Esophagus squamous epithelium (tissue), 5 donors: ENCODE results near the gene CD6. TPM values are rescaled to one million over a fixed set of nuclear protein-coding genes. Genes with fewer than 3 reads are reported as not detected.

ENCODE experiments used
- DNase-seq: peaks from one replicate; lab custom pipeline; 2025; lab: John Stamatoyannopoulos, UW
- H3K27ac ChIP-seq, 4 donors: fragments of 200-600 bp; sonication (generic); one replicate each; pipeline ENCODE4 v1.5.1; 2016 to 2019; ENCODE audit warnings: mild to moderate bottlenecking in 1 of 4
- H3K27me3 ChIP-seq, 4 donors: fragments of 200-600 bp; sonication (generic); 1 replicate in 3 of 4; 2 replicates in 1 of 4; pipeline versions ENCODE4 v1.5.1 to v1.6.0; 2017 to 2021; ENCODE audit warnings: antibody characterized with exemption in 1 of 4
- H3K36me3 ChIP-seq, 3 donors: fragments of 200-600 bp; sonication (generic); one replicate each; pipeline ENCODE4 v1.5.1; 2016 to 2019
- H3K4me1 ChIP-seq, 3 donors: fragments of 200-600 bp; sonication (generic); one replicate each; pipeline ENCODE4 v1.5.1; 2017 to 2019
- H3K4me3 ChIP-seq, 4 donors: fragments of 200-600 bp; sonication (generic); 1 replicate in 3 of 4; 2 replicates in 1 of 4; pipeline ENCODE4 v1.5.1; 2016 to 2019; ENCODE audit warnings: mild to moderate bottlenecking in 2 of 4, moderate library complexity in 1 of 4
- H3K9me3 ChIP-seq, 3 donors: fragments of 200-600 bp; sonication (generic); one replicate each; pipeline ENCODE4 v1.5.1; 2016 to 2019
- POLR2A ChIP-seq, 4 donors: fragments of 450-650 bp; IDR thresholded peaks; one replicate each; pipeline ENCODE4 v1.6.1; 2017; ENCODE audit warnings: antibody characterized with exemption in 4 of 4, mild to moderate bottlenecking in 4 of 4, moderate library complexity in 3 of 4
- WGBS, 2 donors: methylation state at CpG; one replicate each; pipeline ENCODE4 v1.1.5; 2018; 5-methylcytosine and 5-hydroxymethylcytosine counted together
- intact Hi-C: fragments of 100-400 bp; cut with DNase I; formaldehyde crosslinking; loops from one replicate; pipeline ENCODE4 v1.15.0; 2022
- total RNA-seq, 4 donors: library from RNA; depleted of rRNA; stranded (reverse); fragments of >200 nt; gene quantifications; one replicate each; pipeline ENCODE4 v1.1.0, GENCODE V29; 2016
- TF ChIP-seq, protein P1 (sequence below), 6 experiments: fragments of 450-650 bp in 4 of 6; fragments of 200-600 bp in 2 of 6; sonication (generic) in 2 of 6; IDR thresholded peaks; one replicate each; pipeline ENCODE4 v1.5.1; 2016 to 2019; ENCODE audit warnings: antibody characterized with exemption in 6 of 6, mild to moderate bottlenecking in 4 of 6, moderate library complexity in 4 of 6
- donor health status: DM: yes; HTN: yes; CAD: no.

The CD6 gene
- total RNA-seq, 4 donors from 2014 or later, result 0.79 to 4.4 (median 1.4) TPM

DNA sequence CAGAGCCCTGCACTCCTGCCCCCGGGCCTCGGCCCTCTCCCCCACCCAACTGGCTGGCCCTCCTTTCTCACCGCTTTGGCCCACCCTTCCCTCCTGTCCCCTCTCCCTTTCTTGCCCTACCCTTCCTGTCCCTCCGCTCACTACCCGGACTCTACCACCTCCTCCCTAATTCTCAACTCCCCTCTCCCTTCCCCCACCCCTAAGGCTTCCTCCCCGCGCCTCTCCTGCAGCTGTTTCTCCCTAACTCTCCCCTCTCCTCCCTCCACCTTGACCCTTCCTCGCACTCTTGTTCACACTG is 19.9 kb upstream of the CD6 start:
- DNase-seq, result no peak
- TF ChIP-seq POLR2A (IDR thresholded peaks at IDR 0.05), result no peak
- TF ChIP-seq, protein P1, sequence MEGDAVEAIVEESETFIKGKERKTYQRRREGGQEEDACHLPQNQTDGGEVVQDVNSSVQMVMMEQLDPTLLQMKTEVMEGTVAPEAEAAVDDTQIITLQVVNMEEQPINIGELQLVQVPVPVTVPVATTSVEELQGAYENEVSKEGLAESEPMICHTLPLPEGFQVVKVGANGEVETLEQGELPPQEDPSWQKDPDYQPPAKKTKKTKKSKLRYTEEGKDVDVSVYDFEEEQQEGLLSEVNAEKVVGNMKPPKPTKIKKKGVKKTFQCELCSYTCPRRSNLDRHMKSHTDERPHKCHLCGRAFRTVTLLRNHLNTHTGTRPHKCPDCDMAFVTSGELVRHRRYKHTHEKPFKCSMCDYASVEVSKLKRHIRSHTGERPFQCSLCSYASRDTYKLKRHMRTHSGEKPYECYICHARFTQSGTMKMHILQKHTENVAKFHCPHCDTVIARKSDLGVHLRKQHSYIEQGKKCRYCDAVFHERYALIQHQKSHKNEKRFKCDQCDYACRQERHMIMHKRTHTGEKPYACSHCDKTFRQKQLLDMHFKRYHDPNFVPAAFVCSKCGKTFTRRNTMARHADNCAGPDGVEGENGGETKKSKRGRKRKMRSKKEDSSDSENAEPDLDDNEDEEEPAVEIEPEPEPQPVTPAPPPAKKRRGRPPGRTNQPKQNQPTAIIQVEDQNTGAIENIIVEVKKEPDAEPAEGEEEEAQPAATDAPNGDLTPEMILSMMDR (IDR thresholded peaks at IDR 0.05), result no peak
- WGBS, 2 donors, result 25 to 37% methylated on average over 6 to 8 of the region's 8 CpGs
- peak overlapping the region; percentile 22 to 69 (median 50) for H3K4me3 ChIP-seq
- no peaks in the 10 kb centered on the region for H3K9me3 ChIP-seq
- H3K27me3 ChIP-seq, result peaks cover 0 to 4% (median 0%) of the 10 kb centered on the region in 4 donors
- H3K27ac ChIP-seq, result peak overlapping the region; percentile 69 to 87 (median 85)
- peaks cover 16 to 62% (median 24%) of the 10 kb centered on the region in 3 donors for H3K4me1 ChIP-seq
- peaks cover 0 to under 1% (median 0%) of the 10 kb centered on the region in 3 donors for H3K36me3 ChIP-seq
- intact Hi-C loops, result no loop called here

DNA sequence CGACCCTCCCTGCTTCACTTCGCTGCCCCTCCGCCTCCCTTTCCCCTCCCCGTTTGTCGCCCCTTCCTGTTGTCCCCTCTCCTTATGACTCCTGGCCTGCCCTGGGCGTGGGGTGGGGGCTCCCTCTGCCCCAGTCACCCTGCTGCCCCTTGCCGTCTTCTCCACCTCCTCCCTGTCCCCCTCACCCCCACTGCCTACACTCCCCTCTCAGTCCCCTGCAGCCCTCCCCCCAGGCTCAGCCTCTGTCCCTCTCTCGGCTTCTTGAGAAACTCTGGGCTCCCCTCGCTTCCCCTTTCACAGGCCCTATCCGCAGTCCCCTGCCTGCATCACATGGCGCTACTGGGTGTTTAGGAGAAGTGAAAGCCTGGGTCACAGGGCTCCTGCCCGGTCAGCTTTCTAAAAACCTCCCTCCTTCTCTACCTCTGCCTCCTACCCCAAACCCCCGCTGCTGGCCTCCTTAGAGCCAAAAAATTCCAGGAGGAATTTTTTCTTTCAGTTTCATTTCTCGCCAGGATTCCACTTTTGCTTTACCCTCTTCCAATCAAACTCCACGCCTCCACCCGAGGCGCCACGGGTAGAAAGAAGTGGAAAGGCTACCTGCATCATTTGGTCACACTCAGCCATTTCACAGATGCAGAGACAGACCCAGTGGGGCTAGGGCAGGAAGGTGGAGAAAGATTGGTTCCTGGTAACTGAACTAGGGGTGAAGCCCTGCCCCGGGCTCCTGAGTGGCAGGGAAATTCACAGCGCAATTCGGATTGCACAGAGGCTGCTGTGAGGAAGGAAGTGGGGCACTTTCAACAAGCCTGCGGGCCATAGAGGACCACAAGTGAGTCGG is 19.4 kb upstream of the CD6 start, which contains the start of gene SLC15A3:
TSS of gene SLC15A3 (minus strand) at position 273 of the 838 bp plus-strand sequence. CDS start 625 bp downstream, outside the sequence.
- Histone ChIP-seq H3K36me3 (no peaks in the 10 kb centered on the region), H3K4me3 (peak within 1 kb of the TSS; percentile 22 to 69 (median 50)), H3K9me3 (no peaks in the 10 kb centered on the region), H3K4me1 (peaks cover 16 to 62% (median 24%) of the 10 kb centered on the region in 3 donors), H3K27me3 (peaks cover 0 to 4% (median 0%) of the 10 kb centered on the region in 4 donors), H3K27ac (peak within 1 kb of the TSS; percentile 69 to 87 (median 85))
- DNase-seq, result peak; percentile 65
- peak in 2 of 4 donors; percentile 12 to 16 for TF ChIP-seq POLR2A (IDR thresholded peaks at IDR 0.05)
- TF ChIP-seq, protein P1 (IDR thresholded peaks at IDR 0.05), result no peak
- intact Hi-C loops, result no loop called here
- 11 to 22% methylated on average over 19 to 20 of the region's 23 CpGs for WGBS, 2 donors

DNA sequence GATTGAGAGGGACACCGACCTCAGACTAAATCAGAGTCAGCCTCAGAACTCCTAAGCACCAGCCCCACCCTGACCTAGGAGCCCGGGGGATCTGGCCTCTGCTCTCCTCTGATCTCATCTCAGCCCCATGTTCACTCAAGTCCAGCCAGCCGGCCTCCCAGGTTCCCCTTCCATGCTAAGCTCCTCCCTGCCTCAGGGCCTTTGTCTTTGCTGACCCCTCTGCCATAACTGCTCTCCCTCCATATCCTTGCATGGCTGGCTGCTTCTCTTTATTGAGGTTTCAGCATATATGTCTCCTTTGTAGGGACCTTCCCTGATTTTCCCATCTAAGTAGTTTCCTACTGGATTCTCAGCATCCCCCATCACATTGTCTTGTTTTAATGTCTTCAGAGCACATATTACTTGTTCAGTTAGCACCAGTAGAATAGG is 18.7 kb upstream of the CD6 start:
- no peak for DNase-seq
- Histone ChIP-seq H3K36me3 (no peaks in the 10 kb centered on the region), H3K9me3 (no peaks in the 10 kb centered on the region), H3K4me3 (peak overlapping the region; percentile 22 to 69 (median 50)), H3K27ac (peak overlapping the region; percentile 69 to 87 (median 85)), H3K4me1 (peaks cover 16 to 66% (median 30%) of the 10 kb centered on the region in 3 donors), H3K27me3 (peaks cover 0 to 4% (median 0%) of the 10 kb centered on the region in 4 donors)
- WGBS, 2 donors, result 28 to 31% methylated on average over 2 to 3 of the region's 3 CpGs
- no peak for TF ChIP-seq POLR2A (IDR thresholded peaks at IDR 0.05)
- TF ChIP-seq, protein P1 (IDR thresholded peaks at IDR 0.05), result no peak
- intact Hi-C loops, result no loop called here

DNA sequence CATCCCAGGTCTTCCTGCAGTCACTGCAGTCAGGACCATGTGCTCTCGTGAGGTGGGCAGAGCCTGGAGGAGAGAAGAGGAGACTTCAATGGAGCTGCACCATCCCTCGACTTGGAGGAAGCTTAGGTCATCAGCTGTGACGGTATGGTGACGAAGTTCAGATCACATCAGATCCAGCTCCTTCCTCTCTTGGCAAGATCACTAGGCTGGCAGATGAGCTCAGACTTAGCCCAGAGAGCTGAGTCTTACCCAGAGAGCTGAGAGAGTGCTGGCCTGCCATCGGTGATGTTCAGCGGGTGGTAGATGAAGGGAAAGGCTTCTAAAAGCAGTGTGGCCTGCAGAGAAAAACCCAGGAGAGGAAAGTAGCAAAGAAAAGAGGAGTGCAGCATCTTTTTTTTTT is 17.7 kb upstream of the CD6 start:
- intact Hi-C loops, result no loop called here
- 63 to 77% methylated on average over 5 to 6 of the region's 6 CpGs for WGBS, 2 donors
- no peaks in the 10 kb centered on the region for H3K36me3 ChIP-seq
- H3K27me3 ChIP-seq, result peaks cover 0 to 4% (median 0%) of the 10 kb centered on the region in 4 donors
- DNase-seq, result no peak
- H3K4me3 ChIP-seq, result no peak overlapping the region
- TF ChIP-seq POLR2A (IDR thresholded peaks at IDR 0.05), result peak in 1 of 4 donors; percentile 22
- TF ChIP-seq, protein P1 (IDR thresholded peaks at IDR 0.05), result no peak
- no peak overlapping the region for H3K27ac ChIP-seq
- no peaks in the 10 kb centered on the region for H3K9me3 ChIP-seq
- H3K4me1 ChIP-seq, result peaks cover 16 to 63% (median 30%) of the 10 kb centered on the region in 3 donors

DNA sequence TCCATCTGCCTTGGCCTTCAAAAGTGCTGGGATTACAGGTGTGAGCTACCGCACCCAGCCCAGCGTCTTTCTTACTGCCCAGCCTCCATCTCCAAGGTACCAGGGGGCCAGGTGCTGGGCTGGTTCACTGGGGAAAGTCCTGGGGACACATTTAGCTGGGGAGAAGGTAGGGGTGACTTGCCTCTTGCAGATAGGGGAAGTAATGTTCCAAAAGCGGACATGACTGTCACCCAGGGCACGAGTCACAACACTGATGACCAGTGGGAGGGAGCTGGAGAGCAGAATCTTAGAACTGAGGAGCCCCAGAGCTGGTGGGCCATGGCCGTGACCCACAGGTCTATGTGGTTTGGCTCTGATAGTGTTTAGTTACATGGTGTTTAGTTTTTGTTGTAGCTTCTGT is 17.1 kb upstream of the CD6 start:
- no peak overlapping the region for H3K4me3 ChIP-seq
- peaks cover 16 to 56% (median 30%) of the 10 kb centered on the region in 3 donors for H3K4me1 ChIP-seq
- intact Hi-C loops, result no loop called here
- no peak for DNase-seq
- H3K27me3 ChIP-seq, result peaks cover 0 to 4% (median 0%) of the 10 kb centered on the region in 4 donors
- TF ChIP-seq POLR2A (IDR thresholded peaks at IDR 0.05), result no peak
- TF ChIP-seq, protein P1 (IDR thresholded peaks at IDR 0.05), result no peak
- H3K36me3 ChIP-seq, result no peaks in the 10 kb centered on the region
- H3K27ac ChIP-seq, result no peak overlapping the region
- 81 to 89% methylated on average over 3 to 5 of the region's 5 CpGs for WGBS, 2 donors
- no peaks in the 10 kb centered on the region for H3K9me3 ChIP-seq
